HG03039 (cell line): Measurements from ENCODE around the gene CNTD1.
A peak's percentile ranks its signal among the peaks of the same experiment; 100 is the strongest.

Experiments used
- ATAC-seq: cut with Tn5 transposase; IDR thresholded peaks from one replicate; pipeline ENCODE4 v1.9.1; 2021; ENCODE audit warnings: mild to moderate bottlenecking, moderate library complexity; ENCODE audit not compliant: unreplicated experiment

CNTD1 gene

GRCh38 chr17:42803074-42803883, 4.6 kb downstream of the CNTD1 start:
- no peak for ATAC-seq

- no peak for ATAC-seq
Measured at GRCh38 chr17:42804918-42805367, 6.3 kb downstream of the CNTD1 start.

- no peak for ATAC-seq
Measured at GRCh38 chr17:42806249-42806648, 7.6 kb downstream of the CNTD1 start.

- no peak for ATAC-seq
Measured at GRCh38 chr17:42809250-42809649, 10.6 kb downstream of the CNTD1 start.

GRCh38 chr17:42814633-42815399, 16.2 kb downstream of the CNTD1 start:
- no peak for ATAC-seq

- ATAC-seq: no peak
Measured at GRCh38 chr17:42817866-42818265, 19.2 kb downstream of the CNTD1 start.

GRCh38 chr17:42818379-42818778, 19.7 kb downstream of the CNTD1 start:
- no peak for ATAC-seq

GRCh38 chr17:42819939-42820535, 21.4 kb downstream of the CNTD1 start:
- ATAC-seq: no peak

GRCh38 chr17:42821176-42821575, 22.5 kb downstream of the CNTD1 start:
- ATAC-seq: no peak

- ATAC-seq: no peak
Measured at GRCh38 chr17:42827472-42827871, 28.8 kb downstream of the CNTD1 start.

- no peak for ATAC-seq
Measured at GRCh38 chr17:42830971-42831370, 32.3 kb downstream of the CNTD1 start.

- ATAC-seq: no peak
Measured at GRCh38 chr17:42832213-42832933, 33.7 kb downstream of the CNTD1 start.

- ATAC-seq: peak; percentile 82
Measured at GRCh38 chr17:42832934-42833766, 34.5 kb downstream of the CNTD1 start, which contains the start of gene PSME3. PSME3 (plus strand) TSS chr17:42833397; CDS start chr17:42833632, 235 bp downstream.

GRCh38 chr17:42833767-42834422, 35.2 kb downstream of the CNTD1 start:
- peak; percentile 6 for ATAC-seq

GRCh38 chr17:42835732-42836131, 37.1 kb downstream of the CNTD1 start:
- no peak for ATAC-seq

GRCh38 chr17:42841975-42842685, 43.5 kb downstream of the CNTD1 start:
- ATAC-seq: no peak

GRCh38 chr17:42843358-42843934, 44.8 kb downstream of the CNTD1 start:
- ATAC-seq: no peak

- no peak for ATAC-seq
Measured at GRCh38 chr17:42844271-42844670, 45.6 kb downstream of the CNTD1 start, which contains the start of gene AOC2. AOC2 (plus strand) TSS chr17:42844580; CDS start chr17:42844627, 47 bp downstream.
